BE2C (cell line): Measurements from ENCODE around the gene GGPS1.
"Not testable (repeated sequence)": the region's sequence is repeated elsewhere in the genome, so short reads cannot be mapped to it uniquely, and the experiment has no call there.

ENCODE experiments used
- DNase-seq: peaks from one replicate; pipeline ENCODE4 v3.0.0-alpha.2; 2020
- H3K27me3 ChIP-seq: fragments of 250-450 bp; sonication (Bioruptor Pico); 2 replicates; pipeline ENCODE4 v1.5.1; 2020; ENCODE audit warnings: mild to moderate bottlenecking
- H3K36me3 ChIP-seq: fragments of 250-450 bp; sonication (Bioruptor Pico); 2 replicates; pipeline ENCODE4 v1.5.1; 2020; ENCODE audit warnings: mild to moderate bottlenecking
- H3K4me1 ChIP-seq: fragments of 250-450 bp; sonication (Bioruptor Pico); 2 replicates; pipeline ENCODE4 v1.5.1; 2020
- H3K4me3 ChIP-seq: 2 replicates; pipeline ENCODE4 v1.5.1; 2011; ENCODE audit warnings: low read depth, low read length
- H3K9me3 ChIP-seq: fragments of 250-450 bp; sonication (Bioruptor Pico); 2 replicates; pipeline ENCODE4 v1.5.1; 2020
- CTCF ChIP-seq: IDR thresholded peaks from 2 replicates; pipeline ENCODE4 v1.5.1; 2012; ENCODE audit warnings: mild to moderate bottlenecking, low read depth, low read length

Gene GGPS1

GRCh38 chr1:235375919-235376605 is 47.7 kb downstream of the GGPS1 start:
- Histone ChIP-seq H3K4me1 (no peaks in the 10 kb centered on the region), H3K27me3 (no peaks in the 10 kb centered on the region), H3K36me3 (peaks cover 12% of the 10 kb centered on the region), H3K4me3 (no peak overlapping the region), H3K9me3 (no peaks in the 10 kb centered on the region)
- no peak for DNase-seq
- no peak for TF ChIP-seq CTCF

- peaks cover 19% of the 10 kb centered on the region for H3K36me3 ChIP-seq
- H3K27me3 ChIP-seq, DNase-seq, H3K4me1 ChIP-seq, H3K4me3 ChIP-seq, H3K9me3 ChIP-seq: not testable (repeated sequence)
Observed at GRCh38 chr1:235378134-235378735, 49.9 kb downstream of the GGPS1 start.

GRCh38 chr1:235381955-235382739 is 53.8 kb downstream of the GGPS1 start:
- not testable (repeated sequence) for H3K9me3 ChIP-seq, H3K4me1 ChIP-seq, H3K27me3 ChIP-seq, H3K4me3 ChIP-seq, DNase-seq
- peaks cover 19% of the 10 kb centered on the region for H3K36me3 ChIP-seq

- H3K4me3 ChIP-seq, DNase-seq: not testable (repeated sequence)
Observed at GRCh38 chr1:235385633-235386032, 57.3 kb downstream of the GGPS1 start.

GRCh38 chr1:235391874-235392273 is 63.5 kb downstream of the GGPS1 start:
- Histone ChIP-seq H3K36me3 (no peaks in the 10 kb centered on the region), H3K4me1 (no peaks in the 10 kb centered on the region), H3K4me3 (no peak overlapping the region), H3K9me3 (peaks cover 2% of the 10 kb centered on the region), H3K27me3 (no peaks in the 10 kb centered on the region)
- no peak for DNase-seq
- no peak for TF ChIP-seq CTCF

More at GRCh38 chr1:235385633-235386032, 57.3 kb downstream of the GGPS1 start:
- H3K9me3 ChIP-seq, H3K4me1 ChIP-seq, H3K27me3 ChIP-seq: not testable (repeated sequence)
- peaks cover 11% of the 10 kb centered on the region for H3K36me3 ChIP-seq
